Measurements from ENCODE around the gene CLDN5.
"Not testable (repeated sequence)": the region's sequence is repeated elsewhere in the genome, so short reads cannot be mapped to it uniquely, and the experiment has no call there.

The CLDN5 gene

DNA sequence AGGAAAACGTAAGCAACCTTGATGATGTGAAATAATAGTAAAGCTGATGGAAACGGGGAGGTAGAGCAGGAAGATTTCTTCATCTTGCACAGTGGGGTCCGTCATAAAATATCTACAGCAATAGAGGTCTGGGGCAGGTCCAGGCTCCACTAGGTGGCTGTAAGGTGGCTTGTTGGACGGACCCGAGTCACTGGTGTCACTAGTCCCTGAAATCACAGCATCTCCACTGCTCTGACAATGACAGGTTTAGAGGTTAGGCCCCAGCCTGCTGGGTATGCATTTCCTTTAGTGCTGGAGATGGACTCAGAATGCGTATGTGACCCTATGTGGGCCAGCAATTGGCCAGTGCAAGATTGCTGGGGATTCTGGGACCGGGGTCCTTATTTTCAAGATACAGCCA is 25.2 kb upstream of the CLDN5 start:
- H3K9ac ChIP-seq (ENCODE audit: low read length), result no peak overlapping the region
- H2BK15ac ChIP-seq (replicated peaks; ENCODE audit: low read depth), result no peak overlapping the region
- no peak overlapping the region for H3K18ac ChIP-seq (ENCODE audit: low read length)
- no peak overlapping the region for H3K4me2 ChIP-seq (ENCODE audit: low read length)
- no peak overlapping the region for H3K23ac ChIP-seq (ENCODE audit: low read length)
- H3K36me3 ChIP-seq (ENCODE audit: control insufficient read depth, insufficient read depth, low read length), result no peaks in the 10 kb centered on the region
- no peak for DNase-seq
- H3K4ac ChIP-seq (ENCODE audit: low read depth, low read length), result no peak overlapping the region
- WGBS (ENCODE audit: extremely low coverage, insufficient coverage, low lambda C conversion rate), result no CpG with 5 or more reads among the region's 7 CpGs
- no peaks in the 10 kb centered on the region for H3K27me3 ChIP-seq (ENCODE audit: insufficient read depth, low read length, poor library complexity)
- no peak overlapping the region for H2BK5ac ChIP-seq (ENCODE audit: low read length)
- no peaks in the 10 kb centered on the region for H3K79me2 ChIP-seq (ENCODE audit: control insufficient read depth, insufficient read depth, low read length)
- no peak overlapping the region for H4K5ac ChIP-seq (ENCODE audit: low read length)
- no peak overlapping the region for H3K56ac ChIP-seq (ENCODE audit: low read length)
- no peaks in the 10 kb centered on the region for H3K79me1 ChIP-seq (ENCODE audit: low read length)
- H2AK5ac ChIP-seq (ENCODE audit: low read length), result no peak overlapping the region
- H3K27ac ChIP-seq (ENCODE audit: low read depth, low read length), result no peak overlapping the region
- no peaks in the 10 kb centered on the region for H3K4me1 ChIP-seq (ENCODE audit: control insufficient read depth, low read depth, low read length)
- no peak overlapping the region for H2BK120ac ChIP-seq (ENCODE audit: low read depth, low read length)
- no peak overlapping the region for H4K8ac ChIP-seq (ENCODE audit: low read depth, low read length)
- H3K4me3 ChIP-seq (ENCODE audit: low read length), result no peak overlapping the region

- no peak overlapping the region for H3K27ac ChIP-seq (ENCODE audit: low read depth, low read length)
- H3K4me2 ChIP-seq (ENCODE audit: low read length), result no peak overlapping the region
- H3K79me1 ChIP-seq (ENCODE audit: low read length), result no peaks in the 10 kb centered on the region
- H3K27me3 ChIP-seq (ENCODE audit: insufficient read depth, low read length, poor library complexity), result no peaks in the 10 kb centered on the region
- H3K36me3 ChIP-seq (ENCODE audit: control insufficient read depth, insufficient read depth, low read length), result no peaks in the 10 kb centered on the region
- DNase-seq, result no peak
- no peak overlapping the region for H3K9ac ChIP-seq (ENCODE audit: low read length)
- H4K5ac ChIP-seq (ENCODE audit: low read length), result no peak overlapping the region
- no peak overlapping the region for H2AK5ac ChIP-seq (ENCODE audit: low read length)
- H2BK120ac ChIP-seq (ENCODE audit: low read depth, low read length), result no peak overlapping the region
- H3K79me2 ChIP-seq (ENCODE audit: control insufficient read depth, insufficient read depth, low read length), result no peaks in the 10 kb centered on the region
- no peak overlapping the region for H4K8ac ChIP-seq (ENCODE audit: low read depth, low read length)
- no peak overlapping the region for H2BK15ac ChIP-seq (replicated peaks; ENCODE audit: low read depth)
- H3K56ac ChIP-seq (ENCODE audit: low read length), result no peak overlapping the region
- no CpG with 5 or more reads among the region's 2 CpGs for WGBS (ENCODE audit: extremely low coverage, insufficient coverage, low lambda C conversion rate)
- no peak overlapping the region for H3K4me3 ChIP-seq (ENCODE audit: low read length)
- H3K18ac ChIP-seq (ENCODE audit: low read length), result no peak overlapping the region
- H3K4ac ChIP-seq (ENCODE audit: low read depth, low read length), result no peak overlapping the region
- H3K23ac ChIP-seq (ENCODE audit: low read length), result no peak overlapping the region
- no peaks in the 10 kb centered on the region for H3K4me1 ChIP-seq (ENCODE audit: control insufficient read depth, low read depth, low read length)
- H2BK5ac ChIP-seq (ENCODE audit: low read length), result no peak overlapping the region
Measured at GRCh38 chr22:19548964-19549363, 24.8 kb upstream of the CLDN5 start.

DNA sequence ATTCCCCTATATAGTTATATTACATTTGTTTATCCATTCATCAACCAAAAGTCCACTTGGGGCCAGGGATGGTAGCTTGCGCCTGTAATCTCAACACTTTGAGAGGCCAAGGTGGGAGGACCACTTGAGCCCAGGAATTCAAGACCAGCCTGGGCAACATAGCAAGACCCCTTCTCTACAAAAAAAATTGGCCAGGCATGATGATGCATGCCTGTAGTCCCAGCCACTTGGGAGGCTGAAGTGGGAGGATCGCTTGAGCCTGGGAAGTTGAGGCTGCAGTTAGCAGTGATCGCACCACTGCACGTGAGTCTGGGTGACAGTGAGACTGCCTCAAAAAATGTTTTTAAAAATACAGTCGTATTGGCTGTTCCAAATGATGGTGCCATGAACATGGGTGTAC is 24.2 kb upstream of the CLDN5 start:
- not testable (repeated sequence) for H2AK5ac ChIP-seq (ENCODE audit: low read length); H2BK120ac ChIP-seq (ENCODE audit: low read depth, low read length); H3K27me3 ChIP-seq (ENCODE audit: insufficient read depth, low read length, poor library complexity); H3K56ac ChIP-seq (ENCODE audit: low read length); H3K4me1 ChIP-seq (ENCODE audit: control insufficient read depth, low read depth, low read length); H3K79me1 ChIP-seq (ENCODE audit: low read length); H3K23ac ChIP-seq (ENCODE audit: low read length); H3K4me3 ChIP-seq (ENCODE audit: low read length); H3K36me3 ChIP-seq (ENCODE audit: control insufficient read depth, insufficient read depth, low read length); H2BK5ac ChIP-seq (ENCODE audit: low read length); H3K79me2 ChIP-seq (ENCODE audit: control insufficient read depth, insufficient read depth, low read length); H3K9ac ChIP-seq (ENCODE audit: low read length); H3K4me2 ChIP-seq (ENCODE audit: low read length); H3K18ac ChIP-seq (ENCODE audit: low read length); DNase-seq; H4K5ac ChIP-seq (ENCODE audit: low read length); H3K27ac ChIP-seq (ENCODE audit: low read depth, low read length); H4K8ac ChIP-seq (ENCODE audit: low read depth, low read length); H2BK15ac ChIP-seq (replicated peaks; ENCODE audit: low read depth); H3K4ac ChIP-seq (ENCODE audit: low read depth, low read length)
- WGBS (ENCODE audit: extremely low coverage, insufficient coverage, low lambda C conversion rate), result no CpG with 5 or more reads among the region's 5 CpGs

GRCh38 chr22:19547620-19548019 is 23.4 kb upstream of the CLDN5 start:
- H4K5ac ChIP-seq (ENCODE audit: low read length), result no peak overlapping the region
- WGBS (ENCODE audit: extremely low coverage, insufficient coverage, low lambda C conversion rate), result no CpG with 5 or more reads among the region's 8 CpGs
- H3K27me3 ChIP-seq (ENCODE audit: insufficient read depth, low read length, poor library complexity), result no peaks in the 10 kb centered on the region
- no peak overlapping the region for H2BK5ac ChIP-seq (ENCODE audit: low read length)
- H3K4me3 ChIP-seq (ENCODE audit: low read length), result no peak overlapping the region
- no peaks in the 10 kb centered on the region for H3K36me3 ChIP-seq (ENCODE audit: control insufficient read depth, insufficient read depth, low read length)
- no peak overlapping the region for H2AK5ac ChIP-seq (ENCODE audit: low read length)
- H3K79me2 ChIP-seq (ENCODE audit: control insufficient read depth, insufficient read depth, low read length), result no peaks in the 10 kb centered on the region
- no peak overlapping the region for H3K18ac ChIP-seq (ENCODE audit: low read length)
- H3K27ac ChIP-seq (ENCODE audit: low read depth, low read length), result no peak overlapping the region
- no peak for DNase-seq
- H3K4ac ChIP-seq (ENCODE audit: low read depth, low read length), result no peak overlapping the region
- H3K4me1 ChIP-seq (ENCODE audit: control insufficient read depth, low read depth, low read length), result no peaks in the 10 kb centered on the region
- no peak overlapping the region for H3K4me2 ChIP-seq (ENCODE audit: low read length)
- no peak overlapping the region for H2BK120ac ChIP-seq (ENCODE audit: low read depth, low read length)
- no peak overlapping the region for H3K23ac ChIP-seq (ENCODE audit: low read length)
- no peak overlapping the region for H2BK15ac ChIP-seq (replicated peaks; ENCODE audit: low read depth)
- no peak overlapping the region for H4K8ac ChIP-seq (ENCODE audit: low read depth, low read length)
- H3K9ac ChIP-seq (ENCODE audit: low read length), result no peak overlapping the region
- no peak overlapping the region for H3K56ac ChIP-seq (ENCODE audit: low read length)
- H3K79me1 ChIP-seq (ENCODE audit: low read length), result no peaks in the 10 kb centered on the region

DNA sequence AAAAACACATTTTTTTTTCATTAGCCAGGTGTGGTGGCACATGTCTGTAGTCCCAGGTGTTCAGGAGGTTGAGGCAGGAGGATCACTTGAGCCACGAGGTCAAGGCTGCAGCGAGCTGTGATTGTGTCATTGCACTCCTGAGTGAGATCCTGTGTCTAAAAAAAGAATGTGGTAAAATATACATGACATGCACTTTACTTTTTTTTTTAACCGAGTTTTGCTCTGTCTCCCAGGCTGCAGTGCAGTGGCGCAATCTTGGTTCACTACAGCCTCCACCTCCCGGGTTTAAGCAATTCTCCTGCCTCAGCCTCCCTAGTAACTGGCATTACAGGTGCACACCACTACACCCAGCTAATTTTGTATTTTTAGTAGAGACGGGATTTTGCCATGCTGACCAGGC is 22.5 kb upstream of the CLDN5 start:
- Histone ChIP-seq H3K4me3 (ENCODE audit: low read length) (no peak overlapping the region), H3K4me2 (ENCODE audit: low read length) (no peak overlapping the region), H3K23ac (ENCODE audit: low read length) (no peak overlapping the region), H2BK120ac (ENCODE audit: low read depth, low read length) (no peak overlapping the region), H4K8ac (ENCODE audit: low read depth, low read length) (no peak overlapping the region), H3K27me3 (ENCODE audit: insufficient read depth, low read length, poor library complexity) (no peaks in the 10 kb centered on the region), H2BK15ac (replicated peaks; ENCODE audit: low read depth) (no peak overlapping the region), H3K4ac (ENCODE audit: low read depth, low read length) (no peak overlapping the region), H3K9ac (ENCODE audit: low read length) (no peak overlapping the region), H2BK5ac (ENCODE audit: low read length) (no peak overlapping the region), H3K27ac (ENCODE audit: low read depth, low read length) (no peak overlapping the region), H3K56ac (ENCODE audit: low read length) (no peak overlapping the region), H3K18ac (ENCODE audit: low read length) (no peak overlapping the region), H4K5ac (ENCODE audit: low read length) (no peak overlapping the region), H3K79me1 (ENCODE audit: low read length) (no peaks in the 10 kb centered on the region), H3K36me3 (ENCODE audit: control insufficient read depth, insufficient read depth, low read length) (no peaks in the 10 kb centered on the region), H3K4me1 (ENCODE audit: control insufficient read depth, low read depth, low read length) (no peaks in the 10 kb centered on the region), H3K79me2 (ENCODE audit: control insufficient read depth, insufficient read depth, low read length) (no peaks in the 10 kb centered on the region), H2AK5ac (ENCODE audit: low read length) (no peak overlapping the region)
- no peak for DNase-seq
- no CpG with 5 or more reads among the region's 6 CpGs for WGBS (ENCODE audit: extremely low coverage, insufficient coverage, low lambda C conversion rate)

- Histone ChIP-seq H3K79me1 (ENCODE audit: low read length) (no peaks in the 10 kb centered on the region), H4K8ac (ENCODE audit: low read depth, low read length) (no peak overlapping the region), H3K27ac (ENCODE audit: low read depth, low read length) (no peak overlapping the region), H3K56ac (ENCODE audit: low read length) (no peak overlapping the region), H2BK5ac (ENCODE audit: low read length) (no peak overlapping the region), H3K4me3 (ENCODE audit: low read length) (no peak overlapping the region), H3K36me3 (ENCODE audit: control insufficient read depth, insufficient read depth, low read length) (no peaks in the 10 kb centered on the region), H2AK5ac (ENCODE audit: low read length) (no peak overlapping the region), H3K4me2 (ENCODE audit: low read length) (no peak overlapping the region), H3K23ac (ENCODE audit: low read length) (no peak overlapping the region), H2BK15ac (replicated peaks; ENCODE audit: low read depth) (no peak overlapping the region), H3K79me2 (ENCODE audit: control insufficient read depth, insufficient read depth, low read length) (no peaks in the 10 kb centered on the region), H4K5ac (ENCODE audit: low read length) (no peak overlapping the region), H3K27me3 (ENCODE audit: insufficient read depth, low read length, poor library complexity) (no peaks in the 10 kb centered on the region), H3K4ac (ENCODE audit: low read depth, low read length) (no peak overlapping the region), H2BK120ac (ENCODE audit: low read depth, low read length) (no peak overlapping the region), H3K18ac (ENCODE audit: low read length) (no peak overlapping the region), H3K4me1 (ENCODE audit: control insufficient read depth, low read depth, low read length) (no peaks in the 10 kb centered on the region), H3K9ac (ENCODE audit: low read length) (no peak overlapping the region)
- no peak for DNase-seq
- WGBS (ENCODE audit: extremely low coverage, insufficient coverage, low lambda C conversion rate), result no CpG with 5 or more reads among the region's 5 CpGs
Measured at GRCh38 chr22:19545935-19546207, 21.7 kb upstream of the CLDN5 start.

Measured in mesendoderm (in vitro differentiated cells).